ENCODE measurements around the gene RNU5D-1.
"Not testable (repeated sequence)": the region's sequence is repeated elsewhere in the genome, so short reads cannot be mapped to it uniquely, and the experiment has no call there.

The RNU5D-1 gene

DNA sequence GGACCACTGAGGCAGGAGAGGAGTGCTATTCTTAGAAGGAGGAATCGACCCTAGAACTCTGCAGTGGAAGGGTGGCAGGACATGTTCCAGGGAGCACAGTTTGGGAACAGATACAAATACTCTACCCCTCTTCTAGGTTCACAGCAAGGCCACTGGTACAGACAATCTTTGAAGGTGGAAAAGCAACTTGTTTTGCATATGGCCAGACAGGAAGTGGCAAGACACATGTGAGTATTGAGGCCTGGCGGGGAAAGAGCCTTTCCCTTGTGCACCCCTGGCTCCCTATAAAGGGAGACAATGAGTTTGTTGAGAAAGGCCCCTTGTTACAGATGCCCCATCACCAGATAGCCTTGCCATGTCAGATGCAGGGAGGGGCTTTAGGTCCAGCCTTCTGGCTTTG is 26.4 kb upstream of the RNU5D-1 start:
- H3K4me3 ChIP-seq (ENCODE audit: low read depth, low read length): no peak overlapping the region
- POLR2A ChIA-PET: no interaction called here
- TF ChIP-seq, protein P1, sequence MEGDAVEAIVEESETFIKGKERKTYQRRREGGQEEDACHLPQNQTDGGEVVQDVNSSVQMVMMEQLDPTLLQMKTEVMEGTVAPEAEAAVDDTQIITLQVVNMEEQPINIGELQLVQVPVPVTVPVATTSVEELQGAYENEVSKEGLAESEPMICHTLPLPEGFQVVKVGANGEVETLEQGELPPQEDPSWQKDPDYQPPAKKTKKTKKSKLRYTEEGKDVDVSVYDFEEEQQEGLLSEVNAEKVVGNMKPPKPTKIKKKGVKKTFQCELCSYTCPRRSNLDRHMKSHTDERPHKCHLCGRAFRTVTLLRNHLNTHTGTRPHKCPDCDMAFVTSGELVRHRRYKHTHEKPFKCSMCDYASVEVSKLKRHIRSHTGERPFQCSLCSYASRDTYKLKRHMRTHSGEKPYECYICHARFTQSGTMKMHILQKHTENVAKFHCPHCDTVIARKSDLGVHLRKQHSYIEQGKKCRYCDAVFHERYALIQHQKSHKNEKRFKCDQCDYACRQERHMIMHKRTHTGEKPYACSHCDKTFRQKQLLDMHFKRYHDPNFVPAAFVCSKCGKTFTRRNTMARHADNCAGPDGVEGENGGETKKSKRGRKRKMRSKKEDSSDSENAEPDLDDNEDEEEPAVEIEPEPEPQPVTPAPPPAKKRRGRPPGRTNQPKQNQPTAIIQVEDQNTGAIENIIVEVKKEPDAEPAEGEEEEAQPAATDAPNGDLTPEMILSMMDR (IDR thresholded peaks at IDR 0.05; ENCODE audit: insufficient read depth, low read length, missing control alignments): no peak
- DNase-seq (ENCODE audit: low read depth, low spot score): no peak
- CTCF ChIA-PET: interaction anchor here (3.6 kb wide), 1 partner anchor 25 kb away, joined by 18 read pairs; the partner anchor contains the start of gene RNU5D-1

DNA sequence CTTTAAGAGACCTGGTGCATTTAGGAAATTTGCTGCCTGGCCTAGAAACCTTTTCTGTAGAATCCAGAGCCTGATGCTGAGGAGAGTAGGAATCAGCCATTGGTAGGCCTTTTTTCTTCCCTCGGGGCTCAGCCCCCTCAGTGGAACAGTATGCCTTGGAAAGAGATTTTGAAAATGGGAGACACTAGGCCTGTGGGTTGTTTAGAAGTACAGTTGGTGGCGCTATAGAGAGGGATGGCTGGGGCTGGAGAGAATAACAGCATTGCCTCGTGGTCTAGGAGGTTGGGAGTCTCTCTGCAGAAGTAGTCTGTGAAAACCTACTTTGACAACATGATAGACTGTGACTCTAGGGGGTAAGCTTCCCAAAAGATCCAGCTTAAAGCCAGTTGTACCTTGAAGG is 16.9 kb upstream of the RNU5D-1 start:
- DNase-seq (ENCODE audit: low read depth, low spot score): no peak
- TF ChIP-seq, protein P1 (IDR thresholded peaks at IDR 0.05; ENCODE audit: insufficient read depth, low read length, missing control alignments): no peak
- H3K4me3 ChIP-seq (ENCODE audit: low read depth, low read length): no peak overlapping the region
- ChIA-PET POLR2A (interaction anchor here (1.3 kb wide), 1 partner anchor 52 kb away, joined by 6 read pairs; the partner anchor contains the start of gene PLK3), CTCF (interaction anchor here (0.9 to 2.9 kb wide), 5 partner anchors 14 to 26 kb away, joined by 3 to 22 read pairs (median 3); partner anchors contain the start of gene RNU5D-1)

DNA sequence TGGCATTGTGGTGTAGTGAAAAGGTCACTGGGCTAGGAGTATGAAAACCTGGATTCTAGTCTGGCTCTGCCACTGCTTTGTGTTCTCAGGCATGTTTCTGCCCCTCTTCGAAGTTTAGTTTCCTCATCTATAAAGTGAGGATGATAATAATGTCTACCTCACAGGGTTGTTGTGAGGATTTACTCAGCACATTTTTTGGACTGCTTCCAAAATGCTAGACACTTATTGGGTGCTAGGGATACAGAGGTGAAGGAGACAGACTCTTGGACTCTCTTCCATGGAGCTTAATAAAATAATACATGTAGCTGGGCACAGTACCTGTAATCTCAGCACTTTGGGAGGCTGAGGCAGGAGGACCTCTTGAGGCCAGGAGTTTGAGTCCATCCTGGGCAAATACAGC is 12.2 kb upstream of the RNU5D-1 start:
- DNase-seq (ENCODE audit: low read depth, low spot score): no peak
- ChIA-PET POLR2A (interaction anchor here (1.1 kb wide), 1 partner anchor 32 kb away, joined by 4 read pairs; the partner anchor contains the start of gene RPS8), CTCF (interaction anchor here (1.2 to 3.5 kb wide), 4 partner anchors 11 to 57 kb away, joined by 4 to 30 read pairs (median 8); partner anchors contain the start of genes PLK3 and RNU5D-1)
- H3K4me3 ChIP-seq (ENCODE audit: low read depth, low read length): no peak overlapping the region
- TF ChIP-seq, protein P1 (IDR thresholded peaks at IDR 0.05; ENCODE audit: insufficient read depth, low read length, missing control alignments): no peak

DNA sequence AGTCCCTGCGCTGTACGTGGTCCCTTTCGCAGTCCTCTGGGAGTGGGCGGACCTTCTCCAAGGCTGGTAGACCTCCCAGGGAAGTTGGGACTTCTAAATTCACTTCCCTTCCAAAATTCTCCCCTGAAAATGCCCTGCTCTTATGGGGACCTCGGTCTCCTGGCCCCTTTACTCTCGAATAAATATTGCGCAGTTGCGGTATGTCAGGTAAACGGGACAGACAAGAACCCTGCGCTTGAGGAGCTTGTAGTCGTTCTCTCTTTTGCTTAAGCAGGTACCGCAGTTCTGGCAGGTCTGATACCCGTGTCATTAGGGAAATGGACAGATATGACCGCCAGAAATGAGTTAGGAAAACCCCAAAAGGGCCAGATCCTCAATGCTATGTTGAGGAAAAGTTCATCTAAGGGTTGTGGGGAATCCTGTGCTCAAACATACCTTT is 9.2 kb upstream of the RNU5D-1 start:
- TF ChIP-seq, protein P1 (IDR thresholded peaks at IDR 0.05; ENCODE audit: insufficient read depth, low read length, missing control alignments): no peak
- H3K4me3 ChIP-seq (ENCODE audit: low read depth, low read length): peak overlapping the region; percentile 92
- ChIA-PET CTCF (interaction anchor here (1.5 to 3.3 kb wide), 2 partner anchors 9 to 11 kb away, joined by 5 to 24 read pairs; partner anchors contain the start of gene RNU5D-1), POLR2A (no interaction called here)
- DNase-seq (ENCODE audit: low read depth, low spot score): no peak

DNA sequence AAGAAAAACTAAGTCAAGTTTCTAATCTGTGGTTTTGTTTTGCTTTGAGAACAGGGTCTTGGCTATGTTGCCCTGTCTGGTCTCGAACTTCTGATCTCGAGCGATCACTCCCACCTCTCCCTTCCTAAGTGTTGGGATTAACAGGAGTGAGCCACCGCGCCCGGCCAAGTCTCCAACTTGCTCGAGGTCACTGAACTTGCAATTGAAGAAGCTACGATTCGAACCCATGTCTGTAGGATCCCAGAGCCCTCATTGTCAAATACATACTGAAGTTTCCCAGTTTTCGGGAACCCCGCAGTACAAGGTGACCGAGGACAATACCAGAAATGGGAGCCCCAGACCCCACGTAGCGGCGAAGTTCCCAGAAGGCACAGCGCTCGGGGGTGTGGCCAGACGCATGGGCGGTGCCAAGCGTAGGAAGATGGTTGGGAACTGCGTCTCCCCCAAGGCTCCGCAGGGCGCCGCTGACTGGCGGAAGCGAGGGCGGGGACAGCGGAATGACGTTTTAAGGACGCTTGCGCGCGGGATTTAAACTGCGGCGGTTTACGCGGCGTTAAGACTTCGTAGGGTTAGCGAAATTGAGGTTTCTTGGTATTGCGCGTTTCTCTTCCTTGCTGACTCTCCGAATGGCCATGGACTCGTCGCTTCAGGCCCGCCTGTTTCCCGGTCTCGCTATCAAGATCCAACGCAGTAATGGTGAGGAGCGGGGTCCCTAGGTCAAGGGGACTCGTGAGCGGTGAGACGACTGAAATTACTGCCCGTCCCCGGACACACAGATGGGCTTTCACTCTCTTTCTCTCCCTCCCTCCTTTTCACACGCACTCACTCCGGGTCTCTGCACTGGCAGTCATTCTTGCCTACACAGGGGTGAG is 8.6 kb upstream of the RNU5D-1 start, which contains the start of gene KIF2C:
Gene KIF2C (plus strand): TSS at position 531 of the 872 bp plus-strand sequence. CDS start 96 bp downstream, at position 627.
- CTCF ChIA-PET: interaction anchor here (0.6 to 3.3 kb wide), 3 partner anchors 8 to 12 kb away, joined by 3 to 24 read pairs (median 5); partner anchors contain the start of gene RNU5D-1
- POLR2A ChIA-PET: no interaction called here
- H3K4me3 ChIP-seq (ENCODE audit: low read depth, low read length): peak within 1 kb of the TSS; percentile 92
- peak; percentile 78 for DNase-seq (ENCODE audit: low read depth, low spot score)
- TF ChIP-seq, protein P1 (IDR thresholded peaks at IDR 0.05; ENCODE audit: insufficient read depth, low read length, missing control alignments): no peak

DNA sequence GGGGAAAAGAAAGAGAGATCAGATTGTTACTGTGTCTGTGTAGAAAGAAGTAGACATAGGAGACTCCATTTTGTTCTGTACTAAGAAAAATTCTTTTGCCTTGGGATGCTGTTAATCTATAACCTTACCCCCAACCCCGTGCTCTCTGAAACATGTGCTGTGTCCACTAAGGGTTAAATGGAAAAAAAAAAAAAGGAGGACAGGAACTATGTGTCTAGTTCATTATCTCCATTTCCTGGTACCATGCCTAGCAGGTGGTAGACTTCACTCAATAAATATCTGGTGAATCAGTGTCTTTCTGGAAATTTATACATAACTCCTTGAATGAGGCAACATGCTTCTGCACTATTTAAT is 8.0 kb upstream of the RNU5D-1 start:
- POLR2A ChIA-PET; DNase-seq (ENCODE audit: low read depth, low spot score): not testable (repeated sequence)
- CTCF ChIA-PET: interaction anchor here (0.6 to 3.3 kb wide), 2 partner anchors 8 to 11 kb away, joined by 3 to 24 read pairs; partner anchors contain the start of gene RNU5D-1
- peak overlapping the region; percentile 92 for H3K4me3 ChIP-seq (ENCODE audit: low read depth, low read length)

Data from AG04449 (cell line).